Activated T-cell treated with anti-CD3 and anti-CD28 coated beads, Interleukin-2, amount 50 U/mL, for 4 hours (primary cell): Measurements from ENCODE around the gene SPDYE6. TPM values are rescaled to one million over a fixed set of nuclear protein-coding genes. Genes with fewer than 3 reads are reported as not detected.

ENCODE experiments used
- ATAC-seq, 2 donors: fragments of 200-7000 bp; cut with Tn5 transposase; one replicate each; pipeline ENCODE4 v1.10.0; 2021
- DNase-seq: peaks from one replicate; pipeline ENCODE4 v3.0.0-alpha.2; 2020
- H3K27me3 Mint-ChIP-seq: one replicate; pipeline ENCODE4 v1.8.0; 2021; ENCODE audit warnings: low read depth, mixed read lengths
- H3K36me3 Mint-ChIP-seq: one replicate; pipeline ENCODE4 v1.8.0; 2022; ENCODE audit warnings: mixed read lengths; ENCODE audit not compliant: insufficient read depth
- H3K4me1 Mint-ChIP-seq: one replicate; pipeline ENCODE4 v1.8.0; 2021; ENCODE audit warnings: low read depth, mixed read lengths
- H3K4me3 Mint-ChIP-seq: one replicate; pipeline ENCODE4 v1.8.0; 2021; ENCODE audit warnings: mild to moderate bottlenecking, moderate library complexity, mixed read lengths
- H3K9me3 Mint-ChIP-seq: one replicate; pipeline ENCODE4 v1.8.0; 2021; ENCODE audit warnings: mixed read lengths
- total RNA-seq, 3 donors: library from RNA; stranded (reverse); gene quantifications; one replicate each; pipeline ENCODE4 v1.2.1, GENCODE V29; 2021

SPDYE6 gene
- total RNA-seq, 3 donors from 2014 or later, result not detected

GRCh38 chr7:102296514-102296913, 59.7 kb downstream of the SPDYE6 start:
- Mint-ChIP-seq H3K9me3 (no peaks in the 10 kb centered on the region), H3K36me3 (no peaks in the 10 kb centered on the region), H3K27me3 (no peaks in the 10 kb centered on the region), H3K4me3 (no peak overlapping the region), H3K4me1 (peaks cover 5% of the 10 kb centered on the region)
- no peak for ATAC-seq
- DNase-seq, result no peak

GRCh38 chr7:102296179-102296438, 60.1 kb downstream of the SPDYE6 start:
- ATAC-seq (no peak), DNase-seq (no peak)
- Mint-ChIP-seq H3K4me1 (peaks cover 9% of the 10 kb centered on the region), H3K36me3 (no peaks in the 10 kb centered on the region), H3K9me3 (no peaks in the 10 kb centered on the region), H3K27me3 (no peaks in the 10 kb centered on the region), H3K4me3 (no peak overlapping the region)

Other genes with a start within 250 kb of the SPDYE6 start
- gene SH2B2, start 69.6 kb downstream of the SPDYE6 start, total RNA-seq, result 1 to 10 TPM; 2.3 to 3.0 (median 2.6) TPM
- 10 to 100 TPM; 24.8 to 30.1 (median 27.0) TPM for gene PRKRIP1, start 39.9 kb upstream of the SPDYE6 start, total RNA-seq
- 10 to 100 TPM; 24.8 to 35.9 (median 27.4) TPM for gene ORAI2, start 77.1 kb upstream of the SPDYE6 start, total RNA-seq
- gene ALKBH4, start 108.4 kb upstream of the SPDYE6 start, total RNA-seq, result 10 to 100 TPM; 13.7 to 15.4 (median 15.0) TPM
- gene LRWD1, start 108.5 kb upstream of the SPDYE6 start, total RNA-seq, result 10 to 100 TPM; 54.8 to 57.9 (median 57.7) TPM
- gene POLR2J, start 122.5 kb upstream of the SPDYE6 start, total RNA-seq, result 10 to 100 TPM; 67.3 to 77.4 (median 72.0) TPM
- 10 to 100 TPM; 20.0 to 50.1 (median 35.7) TPM for gene RASA4B, start 161.3 kb upstream of the SPDYE6 start, total RNA-seq
- 1 to 10 TPM; 4.7 to 8.5 (median 7.9) TPM for gene UPK3BL2, start 187.3 kb upstream of the SPDYE6 start, total RNA-seq
- gene SPDYE2, start 194.8 kb upstream of the SPDYE6 start, total RNA-seq, result not detected
- gene POLR2J3, start 216.1 kb upstream of the SPDYE6 start, total RNA-seq, result 10 to 100 TPM; 19.6 to 28.5 (median 20.0) TPM